ENCODE data around the gene TMEM247. TPM values are rescaled to one million over a fixed set of nuclear protein-coding genes. Genes with fewer than 3 reads are reported as not detected.

Gene TMEM247
- total RNA-seq, 1 experiment from 2014 or later = not detected

DNA sequence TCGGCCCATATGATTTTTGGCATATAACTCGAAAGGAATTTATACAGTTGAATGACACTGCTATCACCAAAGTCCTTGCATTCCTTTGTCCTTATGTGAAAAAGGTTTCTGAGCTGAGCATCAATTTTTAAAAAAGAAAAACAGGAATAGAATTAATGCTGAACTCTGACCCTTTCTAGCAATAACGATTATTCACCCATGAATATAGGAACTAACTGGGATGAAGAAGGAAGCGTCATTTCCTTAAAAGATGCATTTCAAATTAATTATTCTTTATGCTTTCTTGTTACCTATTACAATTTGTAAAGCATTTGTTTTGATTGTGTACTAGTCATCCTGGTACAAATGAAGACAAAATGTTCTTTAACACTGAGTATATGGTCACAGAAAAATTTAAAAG is 19.3 kb downstream of the TMEM247 start:
- no peak overlapping the region for H3K27ac ChIP-seq (ENCODE audit: insufficient read length, low read depth, low read length)
- H2BK12ac ChIP-seq (ENCODE audit: insufficient read length, low read depth, low read length) = no peak overlapping the region
- Mint-ChIP-seq H3K4me3 (peak overlapping the region; percentile 14 to 96; a peak in 3 of 5 replicates), H3K4me1 (peaks cover 14 to 15% of the 10 kb centered on the region in 2 experiments), H3K27me3 (ENCODE audit: low read depth) (peaks cover 43% of the 10 kb centered on the region), H3K27ac (no peak overlapping the region), H3K36me3 (ENCODE audit: insufficient read depth in 1 of 3, low read depth in 3 of 3) (no peaks in the 10 kb centered on the region), H3K9me3 (no peaks in the 10 kb centered on the region)
- no peak for DNase-seq
- H3K79me2 ChIP-seq (ENCODE audit: insufficient read depth, low read length) = no peaks in the 10 kb centered on the region
- H4K5ac ChIP-seq (ENCODE audit: insufficient read length, low read depth, low read length) = no peak overlapping the region
- no peak overlapping the region for H3K56ac ChIP-seq (ENCODE audit: insufficient read length, low read depth, low read length)
- no peaks in the 10 kb centered on the region for H3K79me1 ChIP-seq (ENCODE audit: insufficient read depth, low read depth, low read length, poor library complexity, severe bottlenecking)
- H3K23ac ChIP-seq (ENCODE audit: insufficient read length, low read depth, low read length) = no peak overlapping the region
- H3K9me3 ChIP-seq (ENCODE audit: control insufficient read depth, low read depth, low read length) = no peaks in the 10 kb centered on the region
- H4K91ac ChIP-seq (ENCODE audit: insufficient read length, low read depth, low read length) = no peak overlapping the region
- H2BK5ac ChIP-seq (ENCODE audit: insufficient read length, low read length) = no peak overlapping the region
- TF ChIP-seq CTCF (conservative IDR thresholded peaks at IDR 0.05) = no peak
- H3K4me1 ChIP-seq (ENCODE audit: insufficient read depth, low read length) = no peaks in the 10 kb centered on the region
- H4K8ac ChIP-seq (replicated peaks; ENCODE audit: insufficient read length, low read depth, low read length) = no peak overlapping the region
- no peak overlapping the region for H2AFZ ChIP-seq (ENCODE audit: low read length)
- WGBS (ENCODE audit: extremely low coverage, insufficient read length, low lambda C conversion rate) = no CpG with 5 or more reads among the region's 4 CpGs
- H3K9ac ChIP-seq (ENCODE audit: extremely low read depth, insufficient read length, low read length) = no peak overlapping the region
- no peaks in the 10 kb centered on the region; the same call in 1 of the 2 replicates for H3K27me3 ChIP-seq (ENCODE audit: insufficient read depth, low read length)
- no peak overlapping the region for H3T11ph ChIP-seq (ENCODE audit: low read length)
- H3K23me2 ChIP-seq (ENCODE audit: insufficient read length, low read depth, low read length, poor library complexity, severe bottlenecking) = peaks cover 8% of the 10 kb centered on the region
- H3K4ac ChIP-seq (ENCODE audit: low read depth, low read length) = no peak overlapping the region
- H4K20me1 ChIP-seq (ENCODE audit: control insufficient read depth, insufficient read depth, insufficient read length) = no peaks in the 10 kb centered on the region
- H3K14ac ChIP-seq (ENCODE audit: insufficient read depth, low read length) = no peak overlapping the region
- no peak overlapping the region for H3K18ac ChIP-seq (ENCODE audit: insufficient read length, low read depth, low read length)
- H2AK5ac ChIP-seq (ENCODE audit: insufficient read length, low read length) = no peak overlapping the region
- H2BK15ac ChIP-seq (ENCODE audit: low read depth, low read length) = no peak overlapping the region
- H2BK120ac ChIP-seq (ENCODE audit: low read depth, low read length, poor library complexity, severe bottlenecking) = no peak overlapping the region
- H3K4me2 ChIP-seq (ENCODE audit: insufficient read depth, insufficient read length, low read length) = no peak overlapping the region
- no peak overlapping the region for H2BK20ac ChIP-seq (ENCODE audit: low read depth, low read length, poor library complexity, severe bottlenecking)

Data from H9 (cell line).